ENCODE data around the gene SERPINA5. TPM values are rescaled to one million over a fixed set of nuclear protein-coding genes. Genes with fewer than 3 reads are reported as not detected.

Gene SERPINA5
- total and polyA plus RNA-seq, 2 of the 13 experiments (the other 11 are each of a cell fraction or from before 2014, with no cell fraction given): 449 to 498 TPM

DNA sequence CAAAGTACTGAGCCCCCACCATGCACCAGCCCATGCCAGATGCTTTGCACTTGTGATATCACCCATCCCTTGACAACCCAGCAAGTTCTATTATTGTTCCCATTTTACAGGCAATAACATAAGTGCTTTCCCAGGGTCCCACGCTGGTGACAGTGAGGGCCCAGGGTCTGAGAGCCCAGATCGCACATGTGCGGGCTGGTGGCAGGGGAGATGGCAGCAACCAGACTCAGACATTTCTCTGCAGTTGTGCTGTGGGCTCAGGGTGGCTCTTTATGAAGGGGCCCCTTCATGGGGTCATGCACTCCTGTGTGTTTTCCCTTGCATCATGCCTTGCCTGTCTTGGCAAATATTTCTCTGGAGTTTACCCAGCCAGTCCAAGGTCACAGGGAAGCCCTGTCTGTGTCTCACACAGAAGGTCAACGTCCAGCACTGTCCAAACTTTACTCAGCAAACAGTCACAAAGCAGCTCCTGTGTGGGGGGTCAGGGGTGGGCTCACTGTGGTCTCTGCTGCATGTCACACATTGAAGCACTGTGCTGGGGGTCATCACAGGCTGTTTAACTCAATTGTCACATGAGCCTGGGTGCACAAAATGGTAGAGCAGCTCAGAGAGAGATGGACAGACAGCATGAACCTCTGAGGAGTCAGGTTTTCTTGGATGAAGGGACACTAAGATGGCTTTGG, 12.7 kb downstream of the SERPINA5 start (continued):
- TF ChIP-seq ZNF792 (CRISPR knock-in tag; IDR thresholded peaks at IDR 0.05): peak; percentile 68
- no peak; the same call in 1 of the 2 replicates for TF ChIP-seq ZFX (CRISPR knock-in tag; IDR thresholded peaks at IDR 0.05; ENCODE audit: low read depth)
- TF ChIP-seq NFIB (CRISPR knock-in tag; IDR thresholded peaks at IDR 0.05; ENCODE audit: borderline replicate concordance): no peak
- TF ChIP-seq ZNF260 (CRISPR knock-in tag; IDR thresholded peaks at IDR 0.05; ENCODE audit: borderline replicate concordance, low read depth): no peak
- TF ChIP-seq RAD21 (CRISPR knock-in tag; IDR thresholded peaks at IDR 0.05): peak; percentile 70
- TF ChIP-seq ZNF570 (CRISPR knock-in tag; IDR thresholded peaks at IDR 0.05; ENCODE audit: borderline replicate concordance): no peak
- no peak for TF ChIP-seq PTBP1 (IDR thresholded peaks at IDR 0.05; ENCODE audit: low read depth, low read length, poor library complexity, severe bottlenecking)
- peak; percentile 98 for TF ChIP-seq SAP130 (CRISPR knock-in tag; IDR thresholded peaks at IDR 0.05; ENCODE audit: low read depth)
- peak; percentile 77; the same call in 1 of the 2 replicates for TF ChIP-seq ZNF510 (CRISPR knock-in tag; IDR thresholded peaks at IDR 0.05; ENCODE audit: low read depth)
- TF ChIP-seq ZNF350 (CRISPR knock-in tag; IDR thresholded peaks at IDR 0.05; ENCODE audit: borderline replicate concordance, low read depth): peak; percentile 99
- peak; percentile 96 for TF ChIP-seq ARNT2 (CRISPR knock-in tag; IDR thresholded peaks at IDR 0.05; ENCODE audit: low read depth)
- TF ChIP-seq REXO4 (CRISPR knock-in tag; IDR thresholded peaks at IDR 0.05; ENCODE audit: borderline replicate concordance): no peak
- peak; percentile 63; the same call in 1 of the 2 replicates for TF ChIP-seq MAF1 (CRISPR knock-in tag; IDR thresholded peaks at IDR 0.05; ENCODE audit: borderline replicate concordance)
- peak; percentile 96 for TF ChIP-seq ARNTL (CRISPR knock-in tag; IDR thresholded peaks at IDR 0.05)
- no peak for TF ChIP-seq ZNF138 (CRISPR knock-in tag; IDR thresholded peaks at IDR 0.05; ENCODE audit: low read depth)
- TF ChIP-seq ZNF530 (CRISPR knock-in tag; IDR thresholded peaks at IDR 0.05; ENCODE audit: low read depth): no peak
- no peak; the same call in 1 of the 2 replicates for TF ChIP-seq ZNF576 (CRISPR knock-in tag; IDR thresholded peaks at IDR 0.05)
- TF ChIP-seq, protein P1, sequence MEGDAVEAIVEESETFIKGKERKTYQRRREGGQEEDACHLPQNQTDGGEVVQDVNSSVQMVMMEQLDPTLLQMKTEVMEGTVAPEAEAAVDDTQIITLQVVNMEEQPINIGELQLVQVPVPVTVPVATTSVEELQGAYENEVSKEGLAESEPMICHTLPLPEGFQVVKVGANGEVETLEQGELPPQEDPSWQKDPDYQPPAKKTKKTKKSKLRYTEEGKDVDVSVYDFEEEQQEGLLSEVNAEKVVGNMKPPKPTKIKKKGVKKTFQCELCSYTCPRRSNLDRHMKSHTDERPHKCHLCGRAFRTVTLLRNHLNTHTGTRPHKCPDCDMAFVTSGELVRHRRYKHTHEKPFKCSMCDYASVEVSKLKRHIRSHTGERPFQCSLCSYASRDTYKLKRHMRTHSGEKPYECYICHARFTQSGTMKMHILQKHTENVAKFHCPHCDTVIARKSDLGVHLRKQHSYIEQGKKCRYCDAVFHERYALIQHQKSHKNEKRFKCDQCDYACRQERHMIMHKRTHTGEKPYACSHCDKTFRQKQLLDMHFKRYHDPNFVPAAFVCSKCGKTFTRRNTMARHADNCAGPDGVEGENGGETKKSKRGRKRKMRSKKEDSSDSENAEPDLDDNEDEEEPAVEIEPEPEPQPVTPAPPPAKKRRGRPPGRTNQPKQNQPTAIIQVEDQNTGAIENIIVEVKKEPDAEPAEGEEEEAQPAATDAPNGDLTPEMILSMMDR (CRISPR knock-in tag; IDR thresholded peaks at IDR 0.05): peak; percentile 35
- 0 out of 2 replicates have a peak, but pooled peaks have one; percentile 37 for TF ChIP-seq KMT2A (CRISPR knock-in tag; IDR thresholded peaks at IDR 0.05)
- TF ChIP-seq BRCA1 (CRISPR knock-in tag; IDR thresholded peaks at IDR 0.05): no peak
- TF ChIP-seq, protein P2, sequence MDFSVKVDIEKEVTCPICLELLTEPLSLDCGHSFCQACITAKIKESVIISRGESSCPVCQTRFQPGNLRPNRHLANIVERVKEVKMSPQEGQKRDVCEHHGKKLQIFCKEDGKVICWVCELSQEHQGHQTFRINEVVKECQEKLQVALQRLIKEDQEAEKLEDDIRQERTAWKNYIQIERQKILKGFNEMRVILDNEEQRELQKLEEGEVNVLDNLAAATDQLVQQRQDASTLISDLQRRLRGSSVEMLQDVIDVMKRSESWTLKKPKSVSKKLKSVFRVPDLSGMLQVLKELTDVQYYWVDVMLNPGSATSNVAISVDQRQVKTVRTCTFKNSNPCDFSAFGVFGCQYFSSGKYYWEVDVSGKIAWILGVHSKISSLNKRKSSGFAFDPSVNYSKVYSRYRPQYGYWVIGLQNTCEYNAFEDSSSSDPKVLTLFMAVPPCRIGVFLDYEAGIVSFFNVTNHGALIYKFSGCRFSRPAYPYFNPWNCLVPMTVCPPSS (IDR thresholded peaks at IDR 0.05): no peak
- peak; percentile 100 for TF ChIP-seq HIVEP1 (CRISPR knock-in tag; IDR thresholded peaks at IDR 0.05)
- TF ChIP-seq ZBTB20 (CRISPR knock-in tag; IDR thresholded peaks at IDR 0.05; ENCODE audit: borderline replicate concordance, low read depth): peak; percentile 98
- no peak for TF ChIP-seq NCOA5 (CRISPR knock-in tag; IDR thresholded peaks at IDR 0.05)
- TF ChIP-seq, protein P3, sequence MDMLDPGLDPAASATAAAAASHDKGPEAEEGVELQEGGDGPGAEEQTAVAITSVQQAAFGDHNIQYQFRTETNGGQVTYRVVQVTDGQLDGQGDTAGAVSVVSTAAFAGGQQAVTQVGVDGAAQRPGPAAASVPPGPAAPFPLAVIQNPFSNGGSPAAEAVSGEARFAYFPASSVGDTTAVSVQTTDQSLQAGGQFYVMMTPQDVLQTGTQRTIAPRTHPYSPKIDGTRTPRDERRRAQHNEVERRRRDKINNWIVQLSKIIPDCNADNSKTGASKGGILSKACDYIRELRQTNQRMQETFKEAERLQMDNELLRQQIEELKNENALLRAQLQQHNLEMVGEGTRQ (IDR thresholded peaks at IDR 0.05; ENCODE audit: low read depth, low read length): no peak
- TF ChIP-seq, protein P3 (CRISPR knock-in tag; IDR thresholded peaks at IDR 0.05; ENCODE audit: borderline replicate concordance): peak; percentile 58; the same call in 1 of the 2 replicates
